Measurements from ENCODE around the gene PARD6B. TPM values are rescaled to one million over a fixed set of nuclear protein-coding genes. Genes with fewer than 3 reads are reported as not detected.

PARD6B gene
- total and polyA plus RNA-seq, 2 of the 13 experiments (the other 11 are each of a cell fraction or from before 2014, with no cell fraction given) = 6.9 to 22.2 TPM

DNA sequence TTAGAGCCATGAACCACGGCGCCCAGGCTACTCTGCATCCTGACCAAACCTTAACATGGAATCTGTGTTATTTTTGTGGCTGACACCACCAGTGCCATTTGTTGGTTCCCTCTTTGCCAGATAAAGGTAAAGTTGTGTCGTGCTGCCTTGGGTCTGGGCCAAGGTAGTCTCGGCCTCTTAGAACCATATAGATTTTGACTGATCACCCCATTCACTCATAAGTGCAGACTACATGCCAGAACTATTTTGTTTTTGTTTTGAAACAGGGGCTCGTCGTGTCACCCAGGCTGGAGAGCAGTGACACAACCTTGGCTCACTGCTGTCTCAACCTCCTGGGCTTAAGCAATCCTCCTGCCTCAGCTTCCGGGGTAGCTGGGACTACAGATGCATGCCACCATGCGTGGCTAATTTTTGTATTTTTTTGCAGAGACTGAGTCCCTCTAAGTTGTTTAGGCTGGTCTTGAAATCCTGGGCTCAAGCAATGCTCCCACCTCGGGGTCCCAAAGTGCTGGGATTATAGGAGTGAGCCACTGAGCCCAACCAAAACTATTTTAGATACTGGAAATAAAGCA, 20.8 kb upstream of the PARD6B start (continued):
- TF ChIP-seq PATZ1 (CRISPR knock-in tag; IDR thresholded peaks at IDR 0.05) = no peak
- no peak for TF ChIP-seq POLR2AphosphoS2 (IDR thresholded peaks at IDR 0.05; ENCODE audit: low read depth, low read length)
- TF ChIP-seq, protein P1, sequence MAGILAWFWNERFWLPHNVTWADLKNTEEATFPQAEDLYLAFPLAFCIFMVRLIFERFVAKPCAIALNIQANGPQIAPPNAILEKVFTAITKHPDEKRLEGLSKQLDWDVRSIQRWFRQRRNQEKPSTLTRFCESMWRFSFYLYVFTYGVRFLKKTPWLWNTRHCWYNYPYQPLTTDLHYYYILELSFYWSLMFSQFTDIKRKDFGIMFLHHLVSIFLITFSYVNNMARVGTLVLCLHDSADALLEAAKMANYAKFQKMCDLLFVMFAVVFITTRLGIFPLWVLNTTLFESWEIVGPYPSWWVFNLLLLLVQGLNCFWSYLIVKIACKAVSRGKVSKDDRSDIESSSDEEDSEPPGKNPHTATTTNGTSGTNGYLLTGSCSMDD (CRISPR knock-in tag; IDR thresholded peaks at IDR 0.05) = no peak
- TF ChIP-seq PBX2 (CRISPR knock-in tag; IDR thresholded peaks at IDR 0.05) = no peak
- no peak for TF ChIP-seq POLR2A (IDR thresholded peaks at IDR 0.05; ENCODE audit: insufficient read depth in 1 of 2, low read depth in 2 of 2, low read length in 2 of 2)
- TF ChIP-seq ZNF331 (CRISPR knock-in tag; IDR thresholded peaks at IDR 0.05) = peak; percentile 45; the same call in 1 of the 2 replicates
- no peak for TF ChIP-seq SOX13 (IDR thresholded peaks at IDR 0.05)
- TF ChIP-seq SOX13 (CRISPR knock-in tag; conservative IDR thresholded peaks at IDR 0.05 in 1 of 2, IDR thresholded peaks at IDR 0.05 in 1 of 2) = peak in 1 of 2 experiments; percentile 29; a peak in 1 of 4 replicates
- no peak; the same call in 1 of the 2 replicates for TF ChIP-seq ZNF687 (CRISPR knock-in tag; IDR thresholded peaks at IDR 0.05)
- TF ChIP-seq GATA4 (IDR thresholded peaks at IDR 0.05; ENCODE audit: borderline replicate concordance, low read depth) = no peak
- no peak for TF ChIP-seq ZNF720 (CRISPR knock-in tag; IDR thresholded peaks at IDR 0.05)
- no peak; the same call in 1 of the 2 replicates for TF ChIP-seq ZFP90 (CRISPR knock-in tag; IDR thresholded peaks at IDR 0.05; ENCODE audit: borderline replicate concordance)
- no peak for TF ChIP-seq ZBTB33 (CRISPR knock-in tag; IDR thresholded peaks at IDR 0.05)
- no peak for TF ChIP-seq ATAD3A (CRISPR knock-in tag; IDR thresholded peaks at IDR 0.05)
- TF ChIP-seq KDM6A (CRISPR knock-in tag; IDR thresholded peaks at IDR 0.05; ENCODE audit: low read depth) = no peak
- no peak for TF ChIP-seq XRCC5 (optimal IDR thresholded peaks at IDR 0.05; ENCODE audit: low read length)
- TF ChIP-seq GABPB1 (CRISPR knock-in tag; IDR thresholded peaks at IDR 0.05) = peak; percentile 71
- no peak for TF ChIP-seq SIX4 (CRISPR knock-in tag; IDR thresholded peaks at IDR 0.05)
- TF ChIP-seq, protein P2, sequence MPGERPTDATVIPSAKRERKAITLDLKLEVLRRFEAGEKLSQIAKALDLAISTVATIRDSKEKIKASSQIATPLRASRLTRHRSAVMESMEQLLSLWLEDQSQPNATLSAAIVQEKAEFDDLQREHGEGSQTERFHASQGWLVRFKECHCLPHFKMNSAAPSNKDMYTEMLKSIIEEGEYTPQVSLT (CRISPR knock-in tag; IDR thresholded peaks at IDR 0.05; ENCODE audit: borderline replicate concordance, low read depth) = no peak
- TF ChIP-seq SETDB1 (CRISPR knock-in tag; IDR thresholded peaks at IDR 0.05; ENCODE audit: borderline replicate concordance) = no peak

Data from HepG2 (cell line).